ENCODE measurements around the gene PPFIBP2. TPM values are rescaled to one million over a fixed set of nuclear protein-coding genes. Genes with fewer than 3 reads are reported as not detected.

Gene PPFIBP2
- total and polyA plus RNA-seq, 2 of the 13 experiments (the other 11 are each of a cell fraction or from before 2014, with no cell fraction given): 15.0 to 52.5 TPM

DNA sequence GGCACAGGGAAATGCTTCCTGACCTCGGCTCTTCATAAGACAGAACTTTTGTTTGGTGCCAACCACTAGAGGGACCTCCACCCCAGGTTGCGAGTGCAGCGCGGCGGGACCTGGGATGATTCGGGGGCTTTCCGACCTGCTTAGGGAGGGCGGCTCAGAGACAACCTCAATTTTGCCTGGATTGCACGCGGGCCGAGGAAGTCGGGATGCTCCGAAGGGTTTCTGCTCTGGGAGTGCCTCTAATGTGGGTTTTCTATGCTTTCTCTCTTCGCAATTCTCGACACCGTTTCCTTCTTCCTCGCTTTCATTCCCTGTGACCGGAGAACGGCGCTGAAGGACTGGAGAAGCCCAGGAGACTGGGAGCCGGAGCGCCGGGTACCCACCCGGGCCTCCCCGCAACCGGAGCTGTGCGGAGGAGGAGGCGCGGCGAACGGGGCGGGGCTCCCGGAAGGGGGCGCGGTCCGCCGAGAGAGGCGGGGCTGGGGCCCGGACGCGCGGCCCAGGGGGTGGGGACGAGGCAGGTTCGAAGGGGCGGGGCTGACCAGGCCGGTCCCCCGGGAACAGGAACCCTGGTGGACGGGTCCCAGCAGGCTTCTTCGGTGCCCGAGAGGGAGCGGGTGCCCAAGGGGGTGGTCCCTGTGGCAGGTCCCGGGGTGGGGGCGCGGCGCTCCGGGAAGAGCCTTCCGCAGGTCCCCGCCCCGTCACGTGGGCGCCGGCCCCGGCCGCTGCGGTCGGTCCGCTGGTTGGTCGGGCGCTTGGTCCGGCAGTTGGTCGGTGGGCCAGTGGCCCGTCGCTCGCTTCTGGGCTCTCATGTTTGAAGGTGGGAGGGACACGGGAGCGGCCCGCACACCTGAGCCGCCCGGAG is at the start of gene PPFIBP2 (continued):
- TF ChIP-seq ZNF841 (CRISPR knock-in tag; IDR thresholded peaks at IDR 0.05; ENCODE audit: borderline replicate concordance) (0 out of 2 replicates have a peak, but pooled peaks have one; percentile 47), NR2C2 (CRISPR knock-in tag; IDR thresholded peaks at IDR 0.05; ENCODE audit: borderline replicate concordance) (0 out of 2 replicates have a peak, but pooled peaks have one; percentile 11), SNAPC2 (CRISPR knock-in tag; IDR thresholded peaks at IDR 0.05) (no peak), MYC (CRISPR knock-in tag; IDR thresholded peaks at IDR 0.05; ENCODE audit: borderline replicate concordance) (peak; percentile 54; the same call in 1 of the 2 replicates), NFATC3 (CRISPR knock-in tag; IDR thresholded peaks at IDR 0.05) (no peak), TGIF2 (CRISPR knock-in tag; IDR thresholded peaks at IDR 0.05) (no peak), MED8 (CRISPR knock-in tag; IDR thresholded peaks at IDR 0.05; ENCODE audit: insufficient replicate concordance) (peak; percentile 38), ZNF703 (CRISPR knock-in tag; IDR thresholded peaks at IDR 0.05; ENCODE audit: borderline replicate concordance) (peak; percentile 33; the same call in 1 of the 2 replicates), NFYB (CRISPR knock-in tag; IDR thresholded peaks at IDR 0.05) (peak; percentile 52)
- TF ChIP-seq, protein P1, sequence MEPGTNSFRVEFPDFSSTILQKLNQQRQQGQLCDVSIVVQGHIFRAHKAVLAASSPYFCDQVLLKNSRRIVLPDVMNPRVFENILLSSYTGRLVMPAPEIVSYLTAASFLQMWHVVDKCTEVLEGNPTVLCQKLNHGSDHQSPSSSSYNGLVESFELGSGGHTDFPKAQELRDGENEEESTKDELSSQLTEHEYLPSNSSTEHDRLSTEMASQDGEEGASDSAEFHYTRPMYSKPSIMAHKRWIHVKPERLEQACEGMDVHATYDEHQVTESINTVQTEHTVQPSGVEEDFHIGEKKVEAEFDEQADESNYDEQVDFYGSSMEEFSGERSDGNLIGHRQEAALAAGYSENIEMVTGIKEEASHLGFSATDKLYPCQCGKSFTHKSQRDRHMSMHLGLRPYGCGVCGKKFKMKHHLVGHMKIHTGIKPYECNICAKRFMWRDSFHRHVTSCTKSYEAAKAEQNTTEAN (CRISPR knock-in tag; conservative IDR thresholded peaks at IDR 0.05): 0 out of 2 replicates have a peak, but pooled peaks have one; percentile 19
- TF ChIP-seq, protein P2, sequence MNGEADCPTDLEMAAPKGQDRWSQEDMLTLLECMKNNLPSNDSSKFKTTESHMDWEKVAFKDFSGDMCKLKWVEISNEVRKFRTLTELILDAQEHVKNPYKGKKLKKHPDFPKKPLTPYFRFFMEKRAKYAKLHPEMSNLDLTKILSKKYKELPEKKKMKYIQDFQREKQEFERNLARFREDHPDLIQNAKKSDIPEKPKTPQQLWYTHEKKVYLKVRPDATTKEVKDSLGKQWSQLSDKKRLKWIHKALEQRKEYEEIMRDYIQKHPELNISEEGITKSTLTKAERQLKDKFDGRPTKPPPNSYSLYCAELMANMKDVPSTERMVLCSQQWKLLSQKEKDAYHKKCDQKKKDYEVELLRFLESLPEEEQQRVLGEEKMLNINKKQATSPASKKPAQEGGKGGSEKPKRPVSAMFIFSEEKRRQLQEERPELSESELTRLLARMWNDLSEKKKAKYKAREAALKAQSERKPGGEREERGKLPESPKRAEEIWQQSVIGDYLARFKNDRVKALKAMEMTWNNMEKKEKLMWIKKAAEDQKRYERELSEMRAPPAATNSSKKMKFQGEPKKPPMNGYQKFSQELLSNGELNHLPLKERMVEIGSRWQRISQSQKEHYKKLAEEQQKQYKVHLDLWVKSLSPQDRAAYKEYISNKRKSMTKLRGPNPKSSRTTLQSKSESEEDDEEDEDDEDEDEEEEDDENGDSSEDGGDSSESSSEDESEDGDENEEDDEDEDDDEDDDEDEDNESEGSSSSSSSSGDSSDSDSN (CRISPR knock-in tag; IDR thresholded peaks at IDR 0.05): peak; percentile 63; the same call in 1 of the 2 replicates
